ENCODE results near the gene TMX1.

The TMX1 gene

GRCh38 chr14:51293149-51293911, 53.3 kb downstream of the TMX1 start:
- no peak for DNase-seq (ENCODE audit: low read depth in 2 of 2)

DNA sequence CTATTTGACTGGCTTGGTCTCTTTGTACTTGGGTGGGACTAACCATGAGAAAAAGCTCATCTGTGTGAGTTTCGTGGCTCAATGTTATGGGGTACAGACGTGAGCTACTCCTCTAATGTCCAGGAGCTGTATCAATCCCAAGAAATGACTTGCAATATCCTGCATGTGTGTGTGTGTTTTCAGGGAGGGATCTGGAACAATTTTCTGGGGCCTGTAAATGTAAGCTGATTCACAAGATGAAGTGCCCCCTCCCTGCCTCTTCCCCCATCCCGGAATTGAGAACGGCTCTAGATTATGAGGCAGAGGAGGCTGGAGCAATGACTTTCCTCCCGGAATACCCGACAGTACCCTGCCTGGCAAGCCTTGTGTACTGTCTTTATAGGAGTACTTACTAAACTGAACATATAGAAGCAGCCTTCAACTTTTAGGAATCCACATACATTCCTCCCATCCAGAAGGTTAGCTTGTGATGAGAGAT, 53.9 kb downstream of the TMX1 start:
- DNase-seq (ENCODE audit: low read depth in 2 of 2): no peak

DNA sequence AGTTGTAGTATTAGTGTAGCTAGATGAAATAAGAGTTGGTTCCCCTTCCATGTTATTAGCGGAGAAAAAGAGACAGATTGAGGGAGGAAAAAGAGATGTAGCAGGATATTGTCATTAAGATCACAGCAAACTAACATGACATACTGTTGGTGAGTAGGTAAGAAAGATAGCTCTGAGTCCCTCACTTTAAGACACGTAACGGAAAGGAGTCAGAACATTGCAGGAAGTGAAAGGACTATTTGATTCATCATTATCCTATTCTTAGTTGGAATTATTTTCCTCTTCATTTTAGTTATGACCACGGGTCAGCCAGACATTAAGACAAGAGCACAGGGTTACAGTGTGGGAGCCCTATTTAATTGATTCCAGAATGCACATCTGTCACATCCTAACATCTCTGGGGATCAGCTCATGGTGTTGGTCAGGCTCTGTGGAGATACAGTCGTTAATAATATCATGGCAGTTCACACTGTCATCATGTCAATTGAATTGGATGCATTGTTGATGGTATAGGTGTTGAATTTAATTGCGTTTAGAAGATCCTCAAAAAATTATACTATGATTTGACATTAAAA, 55.0 kb downstream of the TMX1 start:
- DNase-seq (ENCODE audit: low read depth in 2 of 2): no peak

DNA sequence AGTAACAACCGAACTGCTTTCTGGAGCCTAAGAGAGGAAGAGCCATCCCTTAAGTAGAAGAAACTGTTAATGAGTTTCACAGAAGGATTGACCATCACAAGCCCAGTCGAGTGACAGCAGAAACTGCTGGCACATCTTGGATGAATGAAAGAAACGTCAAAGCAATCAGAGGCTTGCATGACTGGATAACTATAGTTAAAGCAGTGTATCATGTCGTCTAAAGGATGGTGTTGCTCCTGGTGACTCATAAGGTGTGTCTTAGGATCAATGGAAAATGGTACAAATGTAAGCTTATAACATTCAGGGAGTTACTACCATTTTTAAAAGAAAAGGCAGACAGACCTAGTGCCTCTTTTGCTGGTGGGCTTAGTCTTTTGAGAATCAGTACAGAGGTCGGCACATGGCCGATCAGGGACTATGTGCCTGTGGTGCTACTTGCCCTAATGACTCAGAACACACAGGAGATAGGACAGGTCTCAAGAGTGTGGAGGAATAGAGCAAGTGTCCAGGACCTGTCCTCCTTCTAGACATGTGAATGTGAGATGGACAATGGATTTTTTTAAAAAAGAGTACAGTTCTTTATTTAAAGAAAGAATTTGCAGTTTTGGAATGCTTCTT, 55.7 kb downstream of the TMX1 start:
- DNase-seq (ENCODE audit: low read depth in 2 of 2): no peak

DNA sequence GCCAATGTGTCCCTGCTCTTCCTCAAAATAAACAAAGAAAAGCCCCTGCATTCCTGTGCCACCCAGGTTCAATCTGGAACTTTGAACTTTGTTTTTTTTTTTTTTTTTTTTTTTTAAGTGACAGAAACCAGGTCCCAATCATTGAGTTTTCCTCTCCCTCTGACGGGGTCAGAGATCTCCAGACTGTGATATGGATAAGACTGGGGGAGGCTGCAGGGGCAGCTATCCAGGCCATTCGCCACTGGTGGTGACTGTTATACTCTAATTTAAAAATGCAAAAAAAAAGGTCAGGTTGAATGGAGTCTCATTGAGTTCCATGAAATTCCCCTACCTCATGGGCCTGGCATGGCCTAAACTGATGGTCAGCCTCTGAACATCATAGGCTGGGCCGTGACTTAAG, 57.0 kb downstream of the TMX1 start:
- DNase-seq (ENCODE audit: low read depth in 2 of 2): no peak

DNA sequence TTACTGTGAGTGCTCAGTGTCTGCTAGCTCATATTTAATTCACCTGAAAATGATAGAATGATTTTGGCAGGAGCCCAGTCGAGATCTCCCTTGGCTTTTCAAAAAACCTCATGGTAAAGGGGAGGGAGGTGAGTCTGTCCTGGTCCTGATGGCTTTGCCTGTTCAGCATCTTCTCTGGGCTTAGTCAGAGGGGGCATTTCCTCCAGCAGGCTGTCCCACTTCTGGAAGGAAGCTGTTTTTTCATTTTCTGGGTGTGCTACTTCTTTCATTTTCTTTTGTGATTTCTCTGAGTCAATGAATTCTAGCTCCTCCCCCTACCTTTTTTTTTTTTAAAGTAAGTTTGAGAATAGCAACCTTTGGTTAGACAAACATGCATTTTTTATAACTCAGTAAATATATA, 58.8 kb downstream of the TMX1 start:
- no peak for DNase-seq (ENCODE audit: low read depth in 2 of 2)

DNA sequence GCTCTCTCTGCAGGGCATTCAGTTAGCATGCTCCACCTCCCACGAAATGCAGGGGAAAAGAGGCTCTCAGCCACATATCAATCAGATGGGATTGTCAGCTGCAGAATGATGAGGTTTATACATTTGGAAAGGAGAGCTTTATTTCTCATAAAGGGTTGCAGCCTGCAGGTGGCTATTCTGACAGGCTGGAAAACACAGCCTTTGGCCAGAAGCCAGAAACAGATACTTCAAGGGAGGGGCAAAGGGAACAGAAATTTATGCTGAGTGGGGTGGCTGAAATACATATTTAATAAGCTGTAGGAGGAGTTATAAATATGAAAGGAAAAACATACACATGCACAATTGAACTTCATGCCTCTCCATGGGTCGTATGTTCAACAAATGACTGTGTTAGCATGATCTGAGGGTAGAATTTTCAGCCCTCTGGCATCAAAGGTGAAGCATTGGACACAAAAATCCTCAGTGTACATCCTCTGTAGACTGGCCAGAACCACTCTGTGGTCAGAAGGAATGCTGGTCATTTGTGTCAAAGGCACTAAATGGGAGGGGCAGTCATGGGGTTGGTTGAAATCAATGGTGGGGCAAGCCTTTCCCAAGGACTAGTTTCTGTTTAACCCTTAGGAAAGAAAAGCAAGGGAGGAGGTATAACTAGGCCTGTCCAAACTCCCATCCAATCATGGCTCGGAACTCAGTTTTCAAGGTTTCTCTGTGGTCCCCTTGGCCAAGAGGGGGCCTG, 62.4 kb downstream of the TMX1 start:
- no peak for DNase-seq (ENCODE audit: low read depth in 2 of 2)

DNA sequence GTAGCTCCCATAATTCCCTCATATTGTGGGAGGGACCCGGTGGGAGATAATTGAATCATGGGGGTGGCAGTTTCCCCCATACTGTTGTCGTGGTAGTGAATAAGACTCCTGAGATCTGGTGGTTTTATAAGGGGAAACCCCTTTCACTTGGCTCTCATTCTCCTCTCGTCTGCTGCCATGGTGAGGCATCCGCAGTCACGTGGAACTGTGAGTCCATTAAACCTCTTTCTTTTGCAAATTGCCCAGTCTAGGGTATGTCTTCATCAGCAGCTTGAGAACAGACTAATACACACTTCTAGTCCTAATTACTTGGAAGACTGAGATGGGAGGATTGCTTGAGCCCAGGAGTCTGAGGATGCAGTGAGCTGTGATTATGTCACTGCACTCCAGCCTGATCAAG, 64.4 kb downstream of the TMX1 start:
- DNase-seq (ENCODE audit: low read depth in 2 of 2): no peak

- no peak for DNase-seq (ENCODE audit: low read depth in 2 of 2)
Observed at GRCh38 chr14:51304941-51305340, 64.9 kb downstream of the TMX1 start.

- DNase-seq (ENCODE audit: low read depth in 2 of 2): no peak
Observed at GRCh38 chr14:51305751-51306150, 65.7 kb downstream of the TMX1 start.
